ENCODE data around the gene CD96. TPM values are rescaled to one million over a fixed set of nuclear protein-coding genes. Genes with fewer than 3 reads are reported as not detected.

Gene CD96
- total RNA-seq, 2 donors from 2014 or later = not detected

DNA sequence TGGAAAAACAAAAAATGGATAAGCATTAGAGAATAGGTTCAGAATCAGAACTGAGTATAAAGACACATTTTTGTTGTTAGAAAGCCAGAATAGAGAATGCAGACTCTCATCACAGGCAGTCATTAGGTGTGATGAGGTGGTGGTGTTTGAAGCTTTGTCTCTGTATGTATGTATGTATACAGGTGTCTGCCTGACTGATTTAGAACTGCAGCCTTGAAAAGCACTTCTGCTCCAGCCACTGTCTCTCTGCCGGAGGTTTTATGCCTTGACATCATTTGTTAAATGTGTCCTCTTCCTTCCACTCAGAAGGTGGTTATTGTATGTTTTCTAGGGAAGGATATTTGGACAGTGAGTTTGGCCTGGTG lies 133.8 kb downstream of the CD96 start:
- peaks cover 11% of the 10 kb centered on the region for H3K4me1 Mint-ChIP-seq
- H3K27me3 ChIP-seq (ENCODE audit: control insufficient read depth, insufficient read depth, low read length, poor library complexity, severe bottlenecking) = peaks cover 21% of the 10 kb centered on the region
- H3K9me3 ChIP-seq (ENCODE audit: control insufficient read depth, low read length) = no peaks in the 10 kb centered on the region
- no peaks in the 10 kb centered on the region for H3K36me3 ChIP-seq (ENCODE audit: control insufficient read depth, insufficient read depth, low read length)
- H3K27me3 Mint-ChIP-seq (ENCODE audit: insufficient read depth) = peaks cover 22% of the 10 kb centered on the region
- DNase-seq = no peak
- peak overlapping the region; percentile 71 for H3K4me3 Mint-ChIP-seq
- H3K27ac Mint-ChIP-seq = no peak overlapping the region
- no peak overlapping the region for H3K9ac ChIP-seq (ENCODE audit: extremely low read depth, low read length, poor library complexity, severe bottlenecking)
- H3K36me3 Mint-ChIP-seq (ENCODE audit: low read depth) = no peaks in the 10 kb centered on the region
- TF ChIP-seq, protein P1, sequence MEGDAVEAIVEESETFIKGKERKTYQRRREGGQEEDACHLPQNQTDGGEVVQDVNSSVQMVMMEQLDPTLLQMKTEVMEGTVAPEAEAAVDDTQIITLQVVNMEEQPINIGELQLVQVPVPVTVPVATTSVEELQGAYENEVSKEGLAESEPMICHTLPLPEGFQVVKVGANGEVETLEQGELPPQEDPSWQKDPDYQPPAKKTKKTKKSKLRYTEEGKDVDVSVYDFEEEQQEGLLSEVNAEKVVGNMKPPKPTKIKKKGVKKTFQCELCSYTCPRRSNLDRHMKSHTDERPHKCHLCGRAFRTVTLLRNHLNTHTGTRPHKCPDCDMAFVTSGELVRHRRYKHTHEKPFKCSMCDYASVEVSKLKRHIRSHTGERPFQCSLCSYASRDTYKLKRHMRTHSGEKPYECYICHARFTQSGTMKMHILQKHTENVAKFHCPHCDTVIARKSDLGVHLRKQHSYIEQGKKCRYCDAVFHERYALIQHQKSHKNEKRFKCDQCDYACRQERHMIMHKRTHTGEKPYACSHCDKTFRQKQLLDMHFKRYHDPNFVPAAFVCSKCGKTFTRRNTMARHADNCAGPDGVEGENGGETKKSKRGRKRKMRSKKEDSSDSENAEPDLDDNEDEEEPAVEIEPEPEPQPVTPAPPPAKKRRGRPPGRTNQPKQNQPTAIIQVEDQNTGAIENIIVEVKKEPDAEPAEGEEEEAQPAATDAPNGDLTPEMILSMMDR (conservative IDR thresholded peaks at IDR 0.05) = no peak
- H3K4me1 ChIP-seq (ENCODE audit: control insufficient read depth, insufficient read depth, low read length) = no peaks in the 10 kb centered on the region
- WGBS, 2 experiments (ENCODE audit: insufficient coverage in 1 of 2, insufficient read length in 1 of 2) = 87 to 100% methylated on average over 1 of the region's 1 CpG
- H3K27ac ChIP-seq (ENCODE audit: low read depth, low read length) = no peak overlapping the region
- H3K4me3 ChIP-seq (ENCODE audit: low read length) = peak overlapping the region; percentile 87
- H3K9me3 Mint-ChIP-seq = no peaks in the 10 kb centered on the region

DNA sequence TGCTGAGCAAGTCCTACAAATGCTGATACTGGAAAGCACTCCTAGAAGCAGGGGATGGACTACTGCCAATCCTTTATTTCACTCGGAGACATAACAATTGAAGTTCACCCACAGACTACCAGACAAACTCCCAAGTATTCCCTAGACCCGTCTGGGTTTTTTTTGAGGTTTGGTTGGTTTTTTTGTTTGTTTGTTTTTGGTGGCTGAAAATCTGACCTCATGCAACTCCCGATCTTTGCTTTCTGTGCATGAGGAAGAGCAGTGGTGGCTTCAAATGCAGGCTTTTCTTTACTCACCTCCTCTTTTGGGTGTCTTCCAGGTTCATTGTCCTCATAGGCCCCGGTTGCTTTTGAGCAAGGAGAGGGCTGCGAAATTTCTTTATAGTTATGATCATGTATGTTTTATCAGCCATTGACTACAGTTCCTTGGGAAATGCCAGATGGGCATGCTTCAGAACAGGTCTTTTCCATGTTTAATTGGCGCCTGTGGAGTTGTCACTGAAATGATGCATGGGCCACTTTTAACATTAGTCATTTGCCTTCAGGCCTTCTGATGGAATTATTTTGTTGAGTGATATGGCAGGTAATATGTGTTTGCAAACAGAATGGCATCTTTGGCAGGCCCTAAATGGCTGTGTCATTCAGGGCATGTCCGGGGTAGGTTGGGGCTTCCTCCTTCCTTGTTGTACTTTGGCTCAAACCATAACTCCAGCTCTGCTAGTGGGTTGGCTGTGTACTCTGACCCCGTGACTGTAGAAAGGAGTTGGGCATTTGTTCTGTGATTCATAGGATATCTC lies 134.4 kb downstream of the CD96 start:
- Mint-ChIP-seq H3K27ac (no peak overlapping the region), H3K9me3 (no peaks in the 10 kb centered on the region), H3K27me3 (ENCODE audit: insufficient read depth) (peaks cover 22% of the 10 kb centered on the region), H3K4me3 (no peak overlapping the region), H3K36me3 (ENCODE audit: low read depth) (no peaks in the 10 kb centered on the region), H3K4me1 (peaks cover 11% of the 10 kb centered on the region)
- Histone ChIP-seq H3K9me3 (ENCODE audit: control insufficient read depth, low read length) (no peaks in the 10 kb centered on the region), H3K4me1 (ENCODE audit: control insufficient read depth, insufficient read depth, low read length) (no peaks in the 10 kb centered on the region), H3K36me3 (ENCODE audit: control insufficient read depth, insufficient read depth, low read length) (no peaks in the 10 kb centered on the region), H3K27me3 (ENCODE audit: control insufficient read depth, insufficient read depth, low read length, poor library complexity, severe bottlenecking) (peaks cover 21% of the 10 kb centered on the region), H3K4me3 (ENCODE audit: low read length) (no peak overlapping the region), H3K27ac (ENCODE audit: low read depth, low read length) (no peak overlapping the region), H3K9ac (ENCODE audit: extremely low read depth, low read length, poor library complexity, severe bottlenecking) (no peak overlapping the region)
- no peak for DNase-seq
- TF ChIP-seq, protein P1 (conservative IDR thresholded peaks at IDR 0.05) = no peak
- 86 to 94% methylated on average over 3 to 8 of the region's 8 CpGs for WGBS, 2 experiments (ENCODE audit: insufficient coverage in 1 of 2, insufficient read length in 1 of 2)

DNA sequence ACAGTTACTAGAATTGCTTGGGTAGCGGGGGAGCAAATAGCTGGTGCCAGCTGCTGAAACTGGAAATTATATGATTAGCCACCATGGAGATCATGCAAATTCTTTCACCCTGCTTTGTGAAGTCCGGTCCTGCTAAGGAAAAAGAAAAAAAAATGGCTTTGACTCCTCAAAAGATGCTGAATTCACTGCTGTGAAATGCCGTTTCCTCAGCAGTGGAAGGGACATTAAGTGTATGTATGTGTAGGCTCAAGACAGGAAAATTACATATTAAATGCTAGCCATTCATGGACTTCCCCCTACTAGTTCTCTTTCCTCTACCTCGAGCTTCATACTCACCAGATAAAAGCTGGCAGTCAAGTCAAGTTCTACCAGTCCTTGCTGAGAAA lies 135.0 kb downstream of the CD96 start:
- no peaks in the 10 kb centered on the region for H3K36me3 Mint-ChIP-seq (ENCODE audit: low read depth)
- TF ChIP-seq, protein P1 (conservative IDR thresholded peaks at IDR 0.05) = no peak
- H3K9ac ChIP-seq (ENCODE audit: extremely low read depth, low read length, poor library complexity, severe bottlenecking) = no peak overlapping the region
- H3K27me3 ChIP-seq (ENCODE audit: control insufficient read depth, insufficient read depth, low read length, poor library complexity, severe bottlenecking) = peaks cover 21% of the 10 kb centered on the region
- H3K4me3 Mint-ChIP-seq = no peak overlapping the region
- H3K27ac Mint-ChIP-seq = no peak overlapping the region
- H3K4me1 Mint-ChIP-seq = peaks cover 11% of the 10 kb centered on the region
- DNase-seq = no peak
- no peaks in the 10 kb centered on the region for H3K4me1 ChIP-seq (ENCODE audit: control insufficient read depth, insufficient read depth, low read length)
- H3K27me3 Mint-ChIP-seq (ENCODE audit: insufficient read depth) = peaks cover 22% of the 10 kb centered on the region
- H3K27ac ChIP-seq (ENCODE audit: low read depth, low read length) = no peak overlapping the region
- H3K9me3 Mint-ChIP-seq = no peaks in the 10 kb centered on the region
- H3K9me3 ChIP-seq (ENCODE audit: control insufficient read depth, low read length) = no peaks in the 10 kb centered on the region
- H3K36me3 ChIP-seq (ENCODE audit: control insufficient read depth, insufficient read depth, low read length) = no peaks in the 10 kb centered on the region
- 90 to 96% methylated on average over 3 to 4 of the region's 4 CpGs for WGBS, 2 experiments (ENCODE audit: insufficient coverage in 1 of 2, insufficient read length in 1 of 2)
- no peak overlapping the region for H3K4me3 ChIP-seq (ENCODE audit: low read length)

Measured in endodermal cell (in vitro differentiated cells).